ENCODE results near the gene SLK.

DNA sequence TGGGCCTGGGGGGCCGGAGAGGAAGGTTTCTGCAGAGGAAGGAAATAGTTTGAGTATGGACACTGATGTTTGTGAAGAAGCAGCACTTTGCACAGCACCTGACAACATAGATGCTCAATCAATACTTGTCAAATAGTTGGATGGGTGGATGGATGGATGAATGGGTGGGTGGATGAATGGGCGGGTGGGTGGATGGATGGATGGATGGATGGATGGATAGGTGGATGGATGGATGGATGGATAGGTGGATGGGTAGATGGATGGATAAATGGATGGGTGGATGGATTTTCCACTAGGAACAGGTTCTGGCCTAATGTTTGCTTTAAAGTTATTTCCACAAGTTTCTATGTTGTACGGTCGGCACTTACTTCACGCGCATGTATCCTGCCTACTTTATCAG is 73.4 kb downstream of the SLK start:
- TF ChIP-seq POLR2A (IDR thresholded peaks at IDR 0.05; ENCODE audit: low read length), result no peak
- TF ChIP-seq GATA1 (IDR thresholded peaks at IDR 0.05; ENCODE audit: low read depth, low read length), result no peak
